Mucosa of descending colon (tissue), 3 donors: ENCODE measurements around the gene TIMM29. TPM values are rescaled to one million over a fixed set of nuclear protein-coding genes. Genes with fewer than 3 reads are reported as not detected.
A peak's percentile ranks its signal among the peaks of the same experiment; 100 is the strongest.

ENCODE experiments used
- ATAC-seq: fragments of 200-7000 bp; cut with Tn5 transposase; one replicate; pipeline ENCODE4 v1.9.1; 2020; ENCODE audit warnings: mild to moderate bottlenecking, moderate library complexity
- DNase-seq, 3 donors: peaks; one replicate each; pipeline ENCODE4 v3.0.0-alpha.2; 2020
- H3K36me3 ChIP-seq: fragments of 200-600 bp; one replicate; pipeline ENCODE4 v1.8.0; 2021; ENCODE audit warnings: low read depth, mild to moderate bottlenecking
- H3K4me1 ChIP-seq: fragments of 200-600 bp; one replicate; pipeline ENCODE4 v1.8.0; 2021; ENCODE audit warnings: low read depth, mild to moderate bottlenecking
- H3K4me3 ChIP-seq: fragments of 200-600 bp; one replicate; pipeline ENCODE4 v1.8.0; 2021; ENCODE audit warnings: mild to moderate bottlenecking
- H3K9me3 ChIP-seq: fragments of 200-600 bp; one replicate; pipeline ENCODE4 v1.8.0; 2021; ENCODE audit warnings: mild to moderate bottlenecking
- CTCF ChIP-seq: fragments of 200-600 bp; IDR thresholded peaks from one replicate; pipeline ENCODE4 v1.8.0; 2022; ENCODE audit warnings: antibody characterized with exemption, mild to moderate bottlenecking
- intact Hi-C, 2 donors: fragments of 100-400 bp; cut with DNase I in 1 of 2; cut with micrococcal nuclease in 1 of 2; formaldehyde crosslinking; loops; one replicate each; pipeline versions ENCODE4 v1.11.0 to v1.11.1; 2022; cut with DNase I, micrococcal nuclease
- total RNA-seq, 3 donors: library from RNA; stranded (reverse); fragmentation: NEBNext Ultra II Directional in 2 of 3; extraction: Animal tissue kit (Norgen Biotek cat#: 25700) in 2 of 3; gene quantifications; one replicate each; pipeline versions ENCODE4 v1.2.1 to v1.2.4, GENCODE V29; 2021 to 2023
- donor health status: DM: no; HTN: no; CAD: no; lungs with moderate emphysema.
- donor health status: DM: no; HTN: no; CAD: no.
- donor health status: DM: no; HTN: yes; CAD: no.

The TIMM29 gene
- total RNA-seq, 3 donors from 2014 or later = 18.5 to 25.0 (median 22.7) TPM

- ATAC-seq = no peak
- intact Hi-C loops = no loop called here
- H3K9me3 ChIP-seq = no peaks in the 10 kb centered on the region
- no peaks in the 10 kb centered on the region for H3K4me1 ChIP-seq
- no peak overlapping the region for H3K4me3 ChIP-seq
- no peak for TF ChIP-seq CTCF
- DNase-seq = no peak
- H3K36me3 ChIP-seq = no peaks in the 10 kb centered on the region
Measured at GRCh38 chr19:10920288-10920655, 8.3 kb upstream of the TIMM29 start.

GRCh38 chr19:10920781-10921180 is 7.8 kb upstream of the TIMM29 start:
- no peaks in the 10 kb centered on the region for H3K4me1 ChIP-seq
- intact Hi-C loops = no loop called here
- H3K4me3 ChIP-seq = no peak overlapping the region
- DNase-seq = no peak
- ATAC-seq = no peak
- no peak for TF ChIP-seq CTCF
- no peaks in the 10 kb centered on the region for H3K9me3 ChIP-seq
- no peaks in the 10 kb centered on the region for H3K36me3 ChIP-seq

DNA sequence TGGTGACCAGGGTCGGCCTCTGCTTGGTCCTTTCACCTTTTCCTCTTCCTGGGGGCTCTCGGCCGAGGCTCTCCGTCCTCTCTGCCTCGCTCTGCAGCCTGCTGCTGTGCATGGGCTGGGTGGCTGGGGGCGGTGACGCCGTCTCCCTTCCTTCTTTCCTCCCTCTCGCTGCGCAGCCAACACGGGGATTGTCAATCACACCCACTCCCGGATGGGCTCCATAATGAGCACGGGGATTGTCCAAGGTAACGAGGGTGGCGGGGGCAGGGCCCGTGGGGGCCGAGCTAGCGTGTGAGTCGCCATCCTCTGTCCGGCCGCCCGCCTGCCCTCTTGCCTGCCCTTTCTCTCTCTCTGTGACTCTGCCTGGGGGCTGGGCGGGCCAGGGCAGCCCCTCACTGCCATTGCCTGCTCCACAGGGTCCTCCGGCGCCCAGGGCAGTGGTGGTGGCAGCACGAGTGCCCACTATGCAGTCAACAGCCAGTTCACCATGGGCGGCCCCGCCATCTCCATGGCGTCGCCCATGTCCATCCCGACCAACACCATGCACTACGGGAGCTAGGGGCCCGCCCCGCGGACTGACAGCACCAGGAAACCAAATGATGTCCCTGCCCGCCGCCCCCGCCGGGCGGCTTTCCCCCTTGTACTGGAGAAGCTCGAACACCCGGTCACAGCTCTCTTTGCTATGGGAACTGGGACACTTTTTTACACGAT is 7.3 kb upstream of the TIMM29 start:
- intact Hi-C loops = no loop called here
- peak; percentile 2 for ATAC-seq
- H3K36me3 ChIP-seq = no peaks in the 10 kb centered on the region

GRCh38 chr19:10921910-10922637 is 6.5 kb upstream of the TIMM29 start:
- no peaks in the 10 kb centered on the region for H3K9me3 ChIP-seq
- intact Hi-C loops = no loop called here
- no peaks in the 10 kb centered on the region for H3K36me3 ChIP-seq
- H3K4me1 ChIP-seq = no peaks in the 10 kb centered on the region
- peak; percentile 4 for ATAC-seq
- no peak for DNase-seq
- no peak for TF ChIP-seq CTCF
- H3K4me3 ChIP-seq = no peak overlapping the region

More for the DNA sequence above, 7.3 kb upstream of the TIMM29 start:
- no peak for DNase-seq
- no peaks in the 10 kb centered on the region for H3K4me1 ChIP-seq
- no peak overlapping the region for H3K4me3 ChIP-seq
- TF ChIP-seq CTCF = no peak
- H3K9me3 ChIP-seq = no peaks in the 10 kb centered on the region

DNA sequence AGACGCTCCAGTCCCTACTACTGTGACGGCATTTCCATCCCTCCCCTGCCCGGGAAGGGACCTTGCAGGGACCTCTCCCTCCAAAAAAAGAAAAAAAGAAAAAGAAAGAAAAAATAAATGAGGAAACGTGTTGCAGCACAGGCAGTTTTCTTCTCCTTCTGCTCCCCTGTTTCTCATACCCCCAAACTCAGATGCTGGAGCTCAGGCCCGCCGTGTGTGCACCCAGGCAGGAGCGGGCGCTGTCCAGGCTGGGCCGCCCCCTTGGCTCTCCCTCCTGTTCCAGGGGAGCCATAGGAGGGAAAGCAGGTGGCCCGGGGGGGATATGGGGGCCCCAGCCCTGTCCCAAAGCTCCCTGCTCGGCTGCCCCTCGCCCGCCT is 6.0 kb upstream of the TIMM29 start:
- TF ChIP-seq CTCF = no peak
- Histone ChIP-seq H3K4me3 (no peak overlapping the region), H3K4me1 (peaks cover 4% of the 10 kb centered on the region), H3K36me3 (no peaks in the 10 kb centered on the region), H3K9me3 (no peaks in the 10 kb centered on the region)
- ATAC-seq = no peak
- intact Hi-C loops = no loop called here
- DNase-seq = no peak
